ENCODE measurements around the gene MINDY4. TPM values are rescaled to one million over a fixed set of nuclear protein-coding genes. Genes with fewer than 3 reads are reported as not detected.

MINDY4 gene
- total and polyA plus RNA-seq, 9 donors: 6.9 to 30.3 (median 18.2) TPM

DNA sequence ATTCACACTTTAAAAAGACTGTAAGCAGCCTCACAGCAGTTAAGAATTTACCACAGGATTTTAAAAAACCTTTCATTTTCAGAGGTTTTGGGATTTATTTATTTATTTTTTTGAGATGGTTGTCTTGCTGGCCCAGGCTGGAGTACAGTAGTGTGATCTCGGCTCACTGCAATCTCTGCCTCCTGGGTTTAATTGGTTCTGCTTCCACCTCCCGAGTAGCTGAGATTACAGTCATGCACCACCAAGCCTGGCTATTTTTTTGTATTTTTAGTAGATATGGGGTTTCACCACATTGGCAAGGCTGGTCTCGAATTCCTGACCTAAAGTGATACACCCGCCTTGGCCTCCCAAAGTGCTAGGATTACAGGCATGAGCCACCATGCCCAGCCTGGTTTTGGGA, 19.1 kb downstream of the MINDY4 start:
- no peaks in the 10 kb centered on the region for H3K4me1 ChIP-seq (ENCODE audit: insufficient read depth)
- no peaks in the 10 kb centered on the region for H3K36me3 ChIP-seq
- no peaks in the 10 kb centered on the region for H3K9me3 ChIP-seq
- H3K27ac ChIP-seq: no peak overlapping the region
- H3K27me3 ChIP-seq: no peaks in the 10 kb centered on the region
- H3K4me3 ChIP-seq: no peak overlapping the region
- intact Hi-C loops (cut with DNase I): loop anchor here in 1 of 4 donors (10.0 kb wide), 1 partner anchor 184 kb away; no protein-coding TSS in a partner anchor
- 81 to 90% (median 84%) methylated on average over 4 of the region's 4 CpGs for WGBS, 3 donors
- TF ChIP-seq, protein P1, sequence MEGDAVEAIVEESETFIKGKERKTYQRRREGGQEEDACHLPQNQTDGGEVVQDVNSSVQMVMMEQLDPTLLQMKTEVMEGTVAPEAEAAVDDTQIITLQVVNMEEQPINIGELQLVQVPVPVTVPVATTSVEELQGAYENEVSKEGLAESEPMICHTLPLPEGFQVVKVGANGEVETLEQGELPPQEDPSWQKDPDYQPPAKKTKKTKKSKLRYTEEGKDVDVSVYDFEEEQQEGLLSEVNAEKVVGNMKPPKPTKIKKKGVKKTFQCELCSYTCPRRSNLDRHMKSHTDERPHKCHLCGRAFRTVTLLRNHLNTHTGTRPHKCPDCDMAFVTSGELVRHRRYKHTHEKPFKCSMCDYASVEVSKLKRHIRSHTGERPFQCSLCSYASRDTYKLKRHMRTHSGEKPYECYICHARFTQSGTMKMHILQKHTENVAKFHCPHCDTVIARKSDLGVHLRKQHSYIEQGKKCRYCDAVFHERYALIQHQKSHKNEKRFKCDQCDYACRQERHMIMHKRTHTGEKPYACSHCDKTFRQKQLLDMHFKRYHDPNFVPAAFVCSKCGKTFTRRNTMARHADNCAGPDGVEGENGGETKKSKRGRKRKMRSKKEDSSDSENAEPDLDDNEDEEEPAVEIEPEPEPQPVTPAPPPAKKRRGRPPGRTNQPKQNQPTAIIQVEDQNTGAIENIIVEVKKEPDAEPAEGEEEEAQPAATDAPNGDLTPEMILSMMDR (IDR thresholded peaks at IDR 0.05): no peak
- DNase-seq: no peak

- Histone ChIP-seq H3K4me3 (no peak overlapping the region), H3K9me3 (no peaks in the 10 kb centered on the region), H3K27me3 (no peaks in the 10 kb centered on the region), H3K4me1 (ENCODE audit: insufficient read depth) (peaks cover under 1% of the 10 kb centered on the region), H3K27ac (no peak overlapping the region), H3K36me3 (no peaks in the 10 kb centered on the region)
- DNase-seq: no peak
- 73 to 83% (median 80%) methylated on average over 10 of the region's 10 CpGs for WGBS, 3 donors
- intact Hi-C loops (cut with DNase I): loop anchor here in 1 of 4 donors (10.0 kb wide), 1 partner anchor 184 kb away; no protein-coding TSS in a partner anchor
- TF ChIP-seq, protein P1 (IDR thresholded peaks at IDR 0.05): no peak
- TF ChIP-seq POLR2A (IDR thresholded peaks at IDR 0.05) (no peak), EP300 (IDR thresholded peaks at IDR 0.05) (no peak)
Measured at GRCh38 chr7:30791114-30791513, 19.9 kb downstream of the MINDY4 start.

DNA sequence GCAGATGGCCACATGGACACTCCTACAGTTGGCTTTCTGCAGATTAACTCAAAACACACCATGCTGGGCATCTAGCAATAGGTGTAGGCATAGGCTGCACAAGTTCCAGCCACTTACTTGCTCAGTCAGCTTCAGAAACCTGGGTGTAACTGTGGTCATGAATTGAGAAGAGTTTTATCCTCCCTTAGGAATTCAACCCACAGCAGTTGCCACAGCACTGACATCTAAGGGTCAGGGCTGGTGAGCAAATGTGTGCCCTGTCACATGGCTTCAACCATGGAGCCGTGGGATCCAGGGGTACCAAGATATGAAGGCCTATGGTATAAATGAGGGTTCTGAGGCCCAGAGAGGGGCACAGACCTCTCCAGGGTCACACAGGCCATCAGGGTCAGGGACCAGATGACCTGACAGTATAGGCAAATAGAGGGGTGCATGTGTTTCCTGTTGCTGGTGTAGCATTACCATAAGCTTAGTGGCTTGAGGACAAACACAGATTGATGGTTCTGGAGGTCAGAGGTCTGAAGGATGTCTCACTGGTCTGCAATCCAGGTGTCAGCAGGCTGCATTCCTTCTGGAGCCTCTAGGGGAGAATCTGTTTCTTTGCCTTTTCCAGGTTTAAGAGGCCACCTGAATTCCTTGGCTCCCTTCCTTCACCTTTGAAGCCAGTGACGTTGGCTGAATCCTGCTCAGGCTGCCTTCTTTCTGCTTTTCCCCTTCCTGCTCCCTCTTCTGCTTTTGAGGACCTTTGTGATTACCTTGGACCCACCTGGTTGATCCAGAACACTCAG, 24.1 kb downstream of the MINDY4 start:
- Histone ChIP-seq H3K9me3 (no peaks in the 10 kb centered on the region), H3K4me3 (no peak overlapping the region), H3K4me1 (ENCODE audit: insufficient read depth) (peaks cover 7% of the 10 kb centered on the region), H3K27ac (peak overlapping the region in 1 of 2 donors; percentile 36), H3K36me3 (no peaks in the 10 kb centered on the region), H3K27me3 (no peaks in the 10 kb centered on the region)
- TF ChIP-seq, protein P1 (IDR thresholded peaks at IDR 0.05): no peak
- no peak for TF ChIP-seq EP300 (IDR thresholded peaks at IDR 0.05)
- TF ChIP-seq POLR2A (IDR thresholded peaks at IDR 0.05): no peak
- intact Hi-C loops (cut with DNase I): loop anchor here in 1 of 4 donors (10.0 kb wide), 1 partner anchor 179 kb away; no protein-coding TSS in a partner anchor
- WGBS, 3 donors: 52 to 67% (median 57%) methylated on average over 2 of the region's 2 CpGs
- DNase-seq: no peak

DNA sequence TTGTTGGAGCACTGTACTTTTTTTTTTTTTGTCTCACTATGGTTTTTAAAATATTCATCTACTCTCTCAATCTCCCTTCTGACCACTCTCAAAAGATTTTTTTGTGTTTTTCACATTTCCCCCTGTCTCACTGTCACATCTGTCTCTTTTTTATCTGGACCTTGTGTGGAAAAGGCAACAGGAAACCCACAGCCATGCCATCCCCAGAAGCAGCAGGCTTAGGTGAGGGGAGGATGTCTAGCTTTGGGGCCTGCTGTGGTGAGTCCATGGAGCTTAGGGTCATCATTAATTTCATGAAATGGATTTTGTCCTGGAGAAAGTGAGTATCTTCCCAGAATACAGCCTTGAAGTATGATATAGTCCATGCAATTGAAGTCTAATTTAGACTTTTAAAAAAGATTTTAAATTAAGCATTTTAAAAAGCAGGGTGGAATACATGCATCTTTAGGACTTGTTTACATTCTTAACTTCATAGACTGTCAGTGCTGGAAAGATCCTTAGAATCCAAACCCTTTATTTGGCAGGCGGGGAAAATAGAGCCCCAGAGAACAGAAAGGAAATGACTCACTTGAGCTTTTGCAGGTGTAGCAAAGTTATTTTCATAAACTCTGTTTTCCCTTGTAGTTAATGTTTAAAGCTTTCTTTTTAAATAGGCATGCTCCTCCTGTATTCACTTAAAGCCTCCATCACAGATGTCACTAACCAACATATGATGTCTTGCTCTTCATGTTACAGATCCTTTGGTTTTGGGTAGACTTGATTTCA, 25.1 kb downstream of the MINDY4 start:
- 2 to 15% (median 9%) methylated on average over 1 of the region's 1 CpG for whole genome bisulfite sequencing, 3 donors
- no peaks in the 10 kb centered on the region for H3K9me3 ChIP-seq
- peak overlapping the region in 1 of 2 donors; percentile 36 for H3K27ac ChIP-seq
- H3K4me3 ChIP-seq: no peak overlapping the region
- no peaks in the 10 kb centered on the region for H3K36me3 ChIP-seq
- intact Hi-C loops (cut with DNase I): loop anchor here in 1 of 4 donors (10.0 kb wide), 1 partner anchor 179 kb away; no protein-coding TSS in a partner anchor
- H3K27me3 ChIP-seq: no peaks in the 10 kb centered on the region
- peaks cover 7% of the 10 kb centered on the region for H3K4me1 ChIP-seq (ENCODE audit: insufficient read depth)
- TF ChIP-seq, protein P1 (IDR thresholded peaks at IDR 0.05): no peak
- TF ChIP-seq POLR2A (IDR thresholded peaks at IDR 0.05) (no peak), EP300 (IDR thresholded peaks at IDR 0.05) (no peak)
- no peak for DNase-seq
